Activated CD4-positive, alpha-beta T cell treated with anti-CD3 and anti-CD28 coated beads for 24 hours (primary cell): ENCODE measurements around the gene BRAF.
A peak's percentile ranks its signal among the peaks of the same experiment; 100 is the strongest.
"Not testable (repeated sequence)": the region's sequence is repeated elsewhere in the genome, so short reads cannot be mapped to it uniquely, and the experiment has no call there.

Experiments used
- DNase-seq, 2 donors: peaks; one replicate each; pipeline ENCODE4 v3.0.0-alpha.2; 2020; ENCODE audit warnings: low read depth in 2 of 2

BRAF gene

DNA sequence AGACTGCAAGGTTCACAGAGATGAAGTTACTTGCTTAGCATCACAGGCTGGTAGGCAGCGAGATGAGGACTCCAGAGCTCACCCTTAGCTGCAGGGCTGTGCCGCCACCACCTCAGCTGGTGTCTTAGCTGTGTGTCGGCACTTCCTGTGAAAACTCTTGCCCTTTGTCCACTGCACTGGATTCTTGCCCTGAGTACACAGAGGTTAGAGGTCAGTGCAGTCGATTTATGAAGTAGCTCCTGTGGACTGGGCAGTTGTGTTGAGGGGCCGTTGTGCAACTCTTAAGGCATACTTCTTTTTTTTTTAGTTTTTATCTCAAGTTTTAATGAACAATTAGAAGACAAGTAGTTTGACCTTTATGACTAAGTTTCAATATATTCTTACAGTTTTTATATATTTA is 217.6 kb downstream of the BRAF start:
- no peak for DNase-seq

DNA sequence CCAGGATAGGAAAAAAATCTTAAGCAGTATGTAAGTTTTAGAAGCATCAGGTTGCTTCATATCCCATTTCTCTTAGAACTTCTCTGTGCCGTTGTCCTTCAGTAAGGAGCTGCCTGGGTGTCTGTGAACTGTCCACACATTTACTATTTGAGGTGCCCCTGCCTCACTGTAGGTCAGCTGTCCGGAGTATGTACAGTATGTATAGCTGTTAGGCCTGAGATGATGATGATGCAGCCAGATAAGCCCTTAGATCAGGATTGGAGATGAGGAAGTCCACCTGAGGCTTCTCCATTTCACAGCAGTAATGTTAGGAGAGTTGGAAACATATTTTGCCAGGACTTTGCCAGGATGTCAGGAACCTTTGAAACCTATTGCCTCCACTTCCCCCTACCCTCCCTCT is 220.5 kb downstream of the BRAF start:
- DNase-seq: no peak

- DNase-seq: no peak
These were observed 222.0 kb downstream of the BRAF start for GRCh38 chr7:140702774-140703173.

DNA sequence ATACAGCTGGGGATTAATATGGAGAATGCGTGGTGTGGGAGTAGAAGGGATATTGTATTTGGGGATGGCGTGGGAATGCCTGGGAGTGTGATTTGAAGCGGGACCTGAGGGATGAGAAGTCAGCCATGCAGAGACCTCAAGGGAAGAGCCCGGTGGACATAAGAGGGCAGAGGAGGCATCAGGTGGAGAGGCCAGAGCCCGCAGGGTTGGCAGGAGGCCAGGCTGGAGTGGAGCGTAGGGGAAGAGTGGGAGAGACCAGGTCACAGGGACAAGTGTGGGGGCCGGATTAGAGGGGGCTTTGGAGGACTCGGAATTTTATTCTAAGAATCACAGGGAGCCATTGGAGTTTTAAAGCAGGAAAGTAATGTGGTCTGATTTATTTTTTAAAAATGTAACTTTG is 226.3 kb downstream of the BRAF start:
- DNase-seq: no peak

DNA sequence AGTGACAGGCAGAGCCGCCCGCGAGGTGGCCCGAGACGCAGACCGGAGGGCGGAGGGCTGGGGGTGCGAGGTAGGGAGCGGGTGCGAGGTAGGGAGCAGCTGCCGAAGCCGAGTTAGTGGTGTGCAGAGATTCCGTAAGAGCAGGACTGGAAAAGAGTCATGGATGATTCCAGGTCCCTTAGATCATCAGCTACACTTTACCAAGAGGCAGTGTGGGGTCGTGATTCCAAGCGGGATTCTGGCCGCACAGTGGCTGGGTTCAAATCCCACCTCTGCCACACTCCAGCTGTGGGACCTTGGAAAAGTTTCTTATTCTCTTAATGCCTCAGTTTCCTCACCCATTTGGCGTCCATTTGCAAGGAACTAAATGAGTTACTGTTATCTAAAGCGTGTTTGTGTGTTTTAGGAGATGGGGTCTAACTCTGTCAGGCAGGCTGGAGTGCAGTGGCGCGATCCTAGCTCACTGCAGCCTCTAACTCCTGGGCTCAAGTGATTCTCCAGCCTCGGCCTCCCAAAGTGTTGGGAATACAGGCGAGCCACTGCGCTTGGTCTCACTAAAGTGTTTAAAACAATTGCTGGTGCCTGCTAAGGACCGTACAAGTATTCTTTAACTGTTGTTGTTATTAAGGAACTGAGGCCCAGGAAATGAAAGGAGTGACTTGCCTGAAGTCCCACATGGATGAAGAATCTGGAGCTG is 227.1 kb downstream of the BRAF start:
- no peak for DNase-seq

- peak; percentile 59 for DNase-seq
These were observed 227.9 kb downstream of the BRAF start, which contains the start of gene NDUFB2 for GRCh38 chr7:140696680-140697446. NDUFB2 (plus strand) TSS chr7:140696708; CDS start chr7:140696745, 37 bp downstream.

GRCh38 chr7:140696024-140696679 is 228.6 kb downstream of the BRAF start:
- DNase-seq: peak; percentile 90 to 92

DNA sequence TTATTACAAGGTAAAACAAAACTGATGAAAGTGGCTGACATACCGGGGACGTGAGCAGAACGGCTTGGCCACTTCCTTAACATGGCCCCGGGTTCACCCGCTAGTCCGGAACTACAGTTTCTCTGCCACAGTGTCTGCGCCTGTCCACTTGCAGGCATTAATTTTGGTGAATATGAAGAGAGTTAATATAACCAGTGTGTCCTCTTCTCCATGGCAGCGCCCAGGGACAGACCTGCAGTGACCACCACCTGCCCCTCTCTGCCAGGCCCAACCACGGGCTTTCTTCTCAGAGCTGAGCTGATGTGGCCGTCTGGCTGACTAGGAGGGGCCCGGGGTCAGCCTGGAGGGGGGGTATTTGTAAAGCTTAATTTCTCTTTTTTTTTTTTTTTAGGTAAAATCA is 229.3 kb downstream of the BRAF start:
- no peak for DNase-seq

DNA sequence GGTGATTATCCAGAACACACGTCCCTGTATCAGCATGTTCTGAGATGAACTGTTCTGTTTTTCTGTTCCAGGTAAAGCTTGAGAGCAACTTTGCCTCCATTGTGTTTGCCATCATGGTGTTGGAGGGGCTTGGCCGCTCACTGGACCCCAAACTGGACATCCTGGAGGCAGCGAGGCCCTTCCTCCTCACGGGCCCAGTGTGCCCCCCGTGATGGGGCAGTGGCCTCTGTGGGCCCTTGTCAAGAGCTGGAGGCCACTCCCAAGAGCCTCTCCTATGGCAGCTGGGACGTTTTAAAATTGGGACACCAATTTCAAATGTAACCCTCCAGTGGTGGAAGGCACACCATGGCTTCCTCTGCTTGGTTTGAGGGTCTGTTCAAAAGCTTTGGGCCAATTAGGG is 230.1 kb downstream of the BRAF start:
- DNase-seq: no peak

DNA sequence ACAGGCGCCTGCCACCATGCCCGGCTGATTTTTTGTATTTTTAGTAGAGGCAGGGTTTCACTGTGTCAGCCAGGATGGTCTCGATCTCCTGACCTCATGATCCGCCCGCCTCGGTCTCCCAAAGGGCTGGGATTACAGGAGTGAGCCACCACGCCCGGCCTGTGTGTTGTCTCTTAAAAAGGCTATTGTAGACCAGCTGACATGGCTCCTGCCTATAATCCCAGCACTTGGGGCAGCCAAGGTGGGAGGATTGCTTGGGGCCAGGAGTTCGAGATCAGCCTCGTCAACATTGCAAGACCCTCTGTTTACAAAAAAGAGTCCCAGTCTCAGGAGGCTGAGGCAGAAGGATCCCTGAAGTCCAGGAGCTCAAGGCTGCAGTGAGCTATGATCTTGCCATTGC is 230.9 kb downstream of the BRAF start:
- not testable (repeated sequence) for DNase-seq

GRCh38 chr7:140691376-140692045 is 233.2 kb downstream of the BRAF start:
- DNase-seq: no peak

DNA sequence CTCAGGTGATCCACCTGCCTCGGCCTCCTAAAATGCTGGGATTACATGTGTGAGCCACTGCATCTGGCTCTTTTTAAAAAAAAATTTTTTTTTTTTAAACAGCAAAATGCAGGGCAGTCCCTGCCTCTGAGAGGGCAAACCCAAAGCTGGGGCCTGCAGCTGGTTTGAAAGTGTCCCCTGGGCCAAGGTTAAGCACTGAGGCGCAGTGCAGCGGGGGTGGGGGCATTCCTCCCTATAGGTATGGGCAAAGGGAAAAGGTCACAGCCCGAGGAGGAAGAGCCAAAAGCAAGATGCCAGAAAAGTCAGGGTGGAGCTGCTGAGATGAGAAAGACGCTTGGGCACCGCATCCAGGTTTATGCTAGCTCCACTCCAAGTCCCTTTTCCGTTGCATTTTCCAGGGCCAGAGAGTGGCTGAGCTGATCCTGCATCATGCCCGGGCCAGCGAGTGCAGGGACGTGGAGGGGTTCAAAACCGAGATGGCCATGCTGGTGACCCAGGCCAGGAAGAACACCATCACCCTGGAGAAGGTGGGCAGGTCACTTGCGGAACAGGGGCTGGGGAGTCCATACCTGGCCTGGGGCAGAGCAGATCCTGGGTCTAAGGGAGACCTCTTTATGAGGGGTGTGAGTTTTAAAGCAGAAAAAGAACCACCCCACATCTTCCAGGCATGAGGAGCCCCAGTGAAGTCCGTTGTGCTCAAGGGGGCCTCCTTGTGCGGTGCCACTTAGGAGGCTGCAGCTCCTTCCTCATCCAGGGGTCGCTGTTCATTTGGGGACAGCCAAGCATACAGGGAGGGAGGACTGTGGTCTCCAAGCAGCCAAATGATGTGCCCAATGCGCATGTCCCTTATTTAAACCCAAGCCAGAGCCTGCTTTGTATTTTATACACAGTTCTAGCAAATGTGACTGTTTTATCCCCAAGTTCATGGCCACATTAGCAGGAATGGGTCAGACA is 235.3 kb downstream of the BRAF start:
- DNase-seq: no peak

DNA sequence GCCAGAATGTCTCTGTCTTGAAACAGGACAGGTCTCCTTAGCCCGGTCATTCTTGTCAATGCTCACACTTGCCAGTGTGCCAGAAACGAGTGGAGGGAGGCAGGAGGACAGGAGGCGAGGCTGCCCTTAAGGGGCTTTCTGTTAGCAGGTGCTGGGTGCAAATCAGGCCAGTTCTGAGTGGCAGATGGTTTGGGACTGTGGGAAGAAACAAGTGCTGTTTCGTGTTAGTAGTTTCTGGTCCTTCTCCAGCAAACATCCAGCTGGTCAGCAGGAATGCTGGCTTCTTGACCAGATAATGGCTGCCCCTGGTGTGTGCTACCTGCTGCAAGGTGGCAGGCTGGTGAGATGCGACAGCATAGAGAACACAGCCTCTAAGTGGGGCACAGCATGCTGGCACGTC is 236.4 kb downstream of the BRAF start:
- no peak for DNase-seq

- DNase-seq: no peak
These were observed 237.8 kb downstream of the BRAF start for GRCh38 chr7:140686921-140687320.

DNA sequence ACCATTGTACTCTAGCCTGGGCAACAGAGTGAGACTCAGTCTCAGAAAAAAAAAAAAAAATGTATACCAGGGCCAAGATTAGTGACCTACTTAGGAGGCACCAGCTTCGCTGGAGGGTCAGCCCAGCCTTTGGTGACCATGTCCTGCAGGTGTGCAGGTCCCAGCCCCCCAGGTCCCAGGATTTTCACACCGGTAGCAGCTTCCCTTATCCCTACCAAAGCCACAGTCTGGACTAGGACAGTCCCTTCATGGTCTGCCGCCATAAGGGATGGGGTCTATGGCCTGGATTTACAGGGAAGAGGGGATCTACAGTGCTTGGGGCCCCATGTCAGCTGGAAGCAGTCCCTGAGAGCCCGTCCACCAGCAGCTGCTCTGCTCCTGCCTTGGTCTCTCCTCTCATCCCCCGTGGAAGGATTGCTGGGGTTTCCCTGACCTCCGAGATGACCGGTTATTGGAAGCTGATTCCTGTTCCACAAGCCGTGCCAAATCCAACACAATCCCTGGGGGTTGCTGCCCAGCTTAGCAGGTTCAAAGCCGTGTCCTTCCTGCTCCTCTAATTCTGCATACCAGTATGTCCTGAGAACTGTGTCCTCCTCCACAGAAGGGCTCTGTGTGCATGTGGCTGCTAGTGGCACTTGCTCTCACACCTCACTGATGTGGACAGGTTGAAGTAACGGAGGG is 239.2 kb downstream of the BRAF start:
- DNase-seq: no peak

GRCh38 chr7:140684066-140684950 is 240.4 kb downstream of the BRAF start:
- no peak for DNase-seq

DNA sequence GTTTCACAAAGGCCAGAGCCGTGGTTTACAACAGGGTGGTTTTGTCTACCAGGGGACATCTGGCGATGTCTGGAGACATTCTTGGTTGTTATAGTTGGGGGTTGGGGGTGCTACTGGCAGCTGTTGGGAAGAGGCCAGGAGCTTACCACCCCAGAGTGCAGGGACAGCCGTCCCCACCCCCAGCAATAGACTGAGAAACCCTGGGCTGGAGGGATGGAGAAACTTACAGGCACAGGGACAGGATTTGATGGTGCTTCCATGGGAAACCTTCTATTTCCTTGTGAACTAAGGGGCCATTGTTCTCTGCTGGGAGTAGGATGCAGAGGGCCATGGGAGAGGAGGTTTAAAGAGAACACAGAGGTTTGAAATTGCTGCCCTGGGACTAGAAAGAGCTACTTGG is 241.1 kb downstream of the BRAF start:
- DNase-seq: no peak

DNA sequence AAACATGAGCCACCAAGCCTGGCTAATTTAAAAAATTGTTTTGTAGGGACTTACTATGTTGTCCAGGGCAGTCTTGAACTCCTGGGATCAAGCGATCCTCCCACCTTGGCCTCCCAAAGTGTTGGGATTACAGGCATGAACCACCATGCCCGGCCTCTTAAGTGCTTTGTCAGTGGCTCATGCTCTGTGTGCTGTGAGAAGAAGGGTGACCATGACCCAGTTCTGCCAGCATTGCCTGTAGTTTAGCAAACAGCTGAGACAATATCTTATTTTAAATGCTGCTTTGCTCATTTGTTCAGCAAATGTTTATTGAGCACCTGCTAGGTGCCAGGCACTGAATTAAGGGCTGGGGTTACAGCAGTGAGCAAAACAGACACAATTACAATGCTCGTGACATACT is 243.0 kb downstream of the BRAF start:
- no peak for DNase-seq

- DNase-seq: no peak
These were observed 243.8 kb downstream of the BRAF start for GRCh38 chr7:140680886-140681285.

- DNase-seq: no peak
These were observed 245.5 kb downstream of the BRAF start for GRCh38 chr7:140679186-140679585.
